Activated T-cell treated with anti-CD3 and anti-CD28 coated beads, Interleukin-2, amount 50 U/mL, for 72 hours (primary cell): ENCODE results near the gene OAF. TPM values are rescaled to one million over a fixed set of nuclear protein-coding genes. Genes with fewer than 3 reads are reported as not detected.

Source experiments
- ATAC-seq, 2 donors: fragments of 150-1000 bp; cut with Tn5 transposase; replicated peaks in 1 of 2; 2 replicates each; pipeline ENCODE4 v1.10.0; 2021; ENCODE audit warnings: moderate library complexity in 2 of 2, mild to moderate bottlenecking in 1 of 2
- DNase-seq, 2 donors: peaks; one replicate each; pipeline ENCODE4 v3.0.0; 2021 to 2022; ENCODE audit warnings: mixed read lengths in 1 of 2
- H3K27ac Mint-ChIP-seq: one replicate; pipeline ENCODE4 v1.8.0; 2022; ENCODE audit warnings: mild to moderate bottlenecking, moderate library complexity, mixed read lengths
- H3K27me3 Mint-ChIP-seq: one replicate; pipeline ENCODE4 v1.8.0; 2022; ENCODE audit warnings: low read depth, mixed read lengths
- H3K36me3 Mint-ChIP-seq, 2 donors: one replicate each; pipeline ENCODE4 v1.8.0; 2022; ENCODE audit warnings: mixed read lengths in 2 of 2, mild to moderate bottlenecking in 1 of 2; ENCODE audit not compliant: insufficient read depth in 2 of 2
- H3K4me1 Mint-ChIP-seq: one replicate; pipeline ENCODE4 v1.8.0; 2022; ENCODE audit warnings: low read depth, mixed read lengths
- H3K4me3 Mint-ChIP-seq, 2 donors: one replicate each; pipeline ENCODE4 v1.8.0; 2022; ENCODE audit warnings: mild to moderate bottlenecking in 2 of 2, mixed read lengths in 2 of 2, moderate library complexity in 2 of 2
- H3K9me3 Mint-ChIP-seq, 2 donors: one replicate each; pipeline ENCODE4 v1.8.0; 2022; ENCODE audit warnings: mixed read lengths in 2 of 2
- total RNA-seq, 2 donors: library from RNA; stranded (reverse); gene quantifications; one replicate each; pipeline ENCODE4 v1.2.3, GENCODE V29; 2022

The OAF gene
- total RNA-seq, 2 donors from 2014 or later, result 1.2 to 2.4 TPM

DNA sequence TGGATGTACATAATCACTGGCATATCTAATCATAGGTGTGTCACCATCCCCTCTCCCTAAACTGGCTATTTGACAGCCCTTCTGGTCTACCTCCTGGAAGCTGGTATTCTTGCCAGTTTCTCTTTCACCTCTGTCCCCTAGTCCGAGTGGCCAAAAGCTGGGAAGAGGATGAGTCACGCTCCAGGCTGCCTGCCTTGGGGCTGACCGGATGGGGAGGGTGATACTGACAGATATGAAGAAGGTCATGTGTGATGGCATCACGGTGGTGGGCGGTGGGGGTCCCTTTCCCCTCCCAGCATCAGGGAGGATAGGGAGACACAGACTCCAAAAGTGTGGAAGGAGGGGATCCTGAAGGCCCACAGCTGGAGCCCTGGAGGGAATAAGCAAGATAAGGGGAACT, 4.8 kb downstream of the OAF start:
- Mint-ChIP-seq H3K4me1 (peaks cover 10% of the 10 kb centered on the region), H3K36me3 (no peaks in the 10 kb centered on the region), H3K27ac (no peak overlapping the region), H3K9me3 (no peaks in the 10 kb centered on the region), H3K4me3 (no peak overlapping the region), H3K27me3 (peaks cover 21% of the 10 kb centered on the region)
- ATAC-seq (no peak), DNase-seq (no peak)

DNA sequence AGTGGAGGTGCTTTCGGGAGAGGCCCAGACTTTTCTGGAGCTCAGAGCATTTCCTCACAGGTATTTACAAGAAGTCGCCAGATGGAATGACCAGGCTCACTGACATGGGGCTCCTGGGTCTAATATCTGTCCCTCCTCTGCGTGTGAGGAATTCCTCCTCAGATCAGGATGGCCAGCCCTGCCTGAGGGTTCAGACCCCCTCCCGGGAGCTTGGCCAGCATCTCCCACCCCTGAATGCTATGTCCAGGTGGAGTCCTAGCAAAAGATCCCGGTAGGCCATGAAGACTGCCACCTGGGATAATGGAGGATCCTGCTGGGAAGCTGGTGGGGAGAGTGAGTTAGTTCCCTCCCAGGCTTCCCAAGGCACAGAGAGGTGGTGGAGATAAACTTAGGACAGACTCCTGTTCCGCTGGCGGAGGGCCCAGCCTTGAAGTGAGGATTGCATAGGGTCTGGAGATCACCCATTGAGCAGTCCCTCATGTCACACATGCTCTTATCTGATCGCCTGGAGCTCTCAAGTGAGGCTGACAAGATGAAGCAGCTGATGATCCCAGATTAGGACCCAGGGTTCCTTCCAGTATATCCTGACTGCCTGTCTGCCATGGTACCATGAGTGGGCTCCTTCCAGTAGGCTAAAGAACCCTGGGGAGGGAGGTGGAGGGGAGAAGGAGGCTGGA, 5.7 kb downstream of the OAF start:
- H3K36me3 Mint-ChIP-seq, result no peaks in the 10 kb centered on the region
- no peaks in the 10 kb centered on the region for H3K9me3 Mint-ChIP-seq
- peaks cover 17% of the 10 kb centered on the region for H3K4me1 Mint-ChIP-seq
- no peak for DNase-seq
- no peak for ATAC-seq
- H3K4me3 Mint-ChIP-seq, result no peak overlapping the region
- no peak overlapping the region for H3K27ac Mint-ChIP-seq
- H3K27me3 Mint-ChIP-seq, result peaks cover 19% of the 10 kb centered on the region

DNA sequence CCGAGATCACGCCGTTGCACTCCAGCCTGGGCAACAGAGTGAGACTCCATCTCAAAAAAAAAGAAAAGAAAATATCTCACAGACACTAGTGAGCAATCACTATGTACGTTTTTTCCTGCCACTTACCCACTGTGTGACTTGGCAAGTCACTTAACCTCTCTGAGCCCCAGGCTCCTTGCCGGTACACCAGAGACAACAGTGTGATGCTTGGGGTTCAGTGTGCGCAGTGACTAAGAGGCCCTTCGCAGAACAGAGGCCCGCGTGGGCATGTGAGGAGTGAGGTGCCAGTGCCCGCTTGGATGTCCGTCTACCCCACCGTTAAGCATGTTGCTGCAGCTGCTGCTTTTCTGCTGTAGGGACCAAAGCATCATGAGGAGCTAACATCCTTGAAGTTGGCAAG, 6.7 kb downstream of the OAF start:
- no peaks in the 10 kb centered on the region for H3K9me3 Mint-ChIP-seq
- peaks cover 11% of the 10 kb centered on the region for H3K27me3 Mint-ChIP-seq
- no peak overlapping the region for H3K27ac Mint-ChIP-seq
- ATAC-seq (no peak), DNase-seq (no peak)
- peaks cover 14% of the 10 kb centered on the region for H3K4me1 Mint-ChIP-seq
- H3K4me3 Mint-ChIP-seq, result no peak overlapping the region
- no peaks in the 10 kb centered on the region for H3K36me3 Mint-ChIP-seq

DNA sequence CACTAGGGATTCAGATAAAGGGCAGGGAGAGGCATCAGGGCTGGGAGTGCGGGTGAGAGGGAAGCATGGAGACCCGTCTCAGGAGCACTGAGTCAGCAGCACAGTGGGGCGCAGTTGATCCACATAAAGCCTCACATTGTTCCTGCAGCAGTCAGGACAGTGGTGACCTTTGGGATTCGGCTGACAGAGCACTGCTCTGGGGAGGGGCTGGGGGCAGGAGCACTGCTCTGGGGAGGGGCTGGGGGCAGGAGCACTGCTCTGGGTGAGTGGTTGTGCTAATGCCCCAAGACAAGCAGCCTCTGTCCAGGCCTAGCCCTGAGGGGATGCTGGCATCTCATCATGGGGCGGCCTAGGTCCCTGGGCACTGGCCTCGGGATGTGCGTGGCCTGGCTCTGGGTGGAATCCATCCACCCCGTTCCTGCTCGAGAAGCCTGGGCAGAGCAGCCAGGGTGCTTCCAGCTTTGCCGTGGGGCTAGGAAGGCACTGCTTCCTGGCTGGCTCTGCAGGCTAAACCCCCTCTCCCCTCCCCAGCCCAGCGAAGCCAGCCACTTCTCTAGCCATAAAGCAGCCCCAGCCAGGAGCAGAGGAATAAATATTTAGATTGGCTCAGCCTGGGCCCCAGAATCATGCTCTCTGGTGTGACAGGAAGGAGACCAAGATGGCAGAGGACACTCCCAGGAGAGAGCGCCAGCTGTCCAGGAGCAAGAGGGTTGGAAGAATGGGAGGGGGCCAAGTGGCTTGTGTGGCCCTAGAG, 7.3 kb downstream of the OAF start:
- DNase-seq (no peak), ATAC-seq (no peak)
- no peak overlapping the region for H3K27ac Mint-ChIP-seq
- H3K9me3 Mint-ChIP-seq, result no peaks in the 10 kb centered on the region
- no peaks in the 10 kb centered on the region for H3K36me3 Mint-ChIP-seq
- H3K4me1 Mint-ChIP-seq, result peaks cover 14% of the 10 kb centered on the region
- peaks cover 11% of the 10 kb centered on the region for H3K27me3 Mint-ChIP-seq
- no peak overlapping the region for H3K4me3 Mint-ChIP-seq

DNA sequence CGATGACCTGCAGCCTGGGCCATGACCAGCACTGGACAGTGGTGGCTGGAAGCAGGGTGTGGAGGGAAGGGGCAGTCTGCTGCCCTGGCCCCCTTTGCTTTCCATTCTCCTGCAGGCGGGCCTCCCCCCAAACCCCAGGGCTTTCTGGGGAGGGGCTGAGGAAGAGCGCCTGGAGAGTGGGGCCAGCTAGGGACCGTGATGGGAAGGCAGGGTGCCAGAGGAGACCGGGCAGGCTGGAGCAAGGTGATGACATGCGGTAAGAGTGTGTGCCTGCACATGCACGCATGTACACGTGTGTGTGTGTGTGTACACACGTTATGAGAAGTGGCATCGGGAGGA, 7.8 kb downstream of the OAF start:
- no peak for DNase-seq
- Mint-ChIP-seq H3K9me3 (no peaks in the 10 kb centered on the region), H3K4me3 (no peak overlapping the region), H3K27me3 (peaks cover 10% of the 10 kb centered on the region), H3K27ac (no peak overlapping the region), H3K36me3 (no peaks in the 10 kb centered on the region), H3K4me1 (peaks cover 14% of the 10 kb centered on the region)
- no peak for ATAC-seq

DNA sequence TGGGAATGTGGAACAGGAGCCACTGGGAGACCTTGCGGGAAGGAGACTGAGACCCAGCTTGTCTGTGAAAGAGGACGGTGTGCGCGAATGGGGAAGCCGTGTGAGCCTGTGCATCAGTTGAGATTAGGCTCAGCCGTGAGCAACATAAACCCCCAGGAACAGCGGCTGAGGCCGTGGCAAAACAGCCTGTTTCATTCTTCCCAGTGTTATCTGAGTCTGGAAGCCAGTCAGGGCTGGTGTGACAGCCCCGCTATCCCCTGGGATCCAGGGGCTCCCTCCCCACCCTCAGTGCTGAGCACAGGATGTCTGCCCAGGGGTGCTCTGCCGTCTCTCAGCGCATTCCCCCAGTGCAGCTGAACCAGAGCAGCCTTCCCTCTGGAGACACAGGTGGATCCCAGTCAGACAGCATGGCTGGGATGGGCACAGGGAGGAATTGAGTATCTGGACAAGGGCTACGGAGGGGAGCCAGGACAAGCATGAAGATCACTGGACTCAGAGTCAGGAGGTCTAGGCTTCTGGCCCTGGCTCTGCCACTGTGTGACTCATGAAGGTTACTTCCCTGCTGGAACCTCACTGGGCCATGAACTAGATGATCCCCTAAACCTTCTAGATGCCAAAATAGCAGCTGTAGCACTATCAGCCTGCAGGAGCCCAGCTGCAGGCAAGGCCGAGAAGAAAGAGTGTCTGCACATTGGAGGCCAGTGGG, 8.6 kb downstream of the OAF start:
- DNase-seq, result no peak
- H3K36me3 Mint-ChIP-seq, result no peaks in the 10 kb centered on the region
- H3K4me3 Mint-ChIP-seq, result no peak overlapping the region
- H3K27me3 Mint-ChIP-seq, result peaks cover 6% of the 10 kb centered on the region
- peaks cover 15% of the 10 kb centered on the region for H3K4me1 Mint-ChIP-seq
- ATAC-seq, result no peak
- no peak overlapping the region for H3K27ac Mint-ChIP-seq
- H3K9me3 Mint-ChIP-seq, result no peaks in the 10 kb centered on the region

DNA sequence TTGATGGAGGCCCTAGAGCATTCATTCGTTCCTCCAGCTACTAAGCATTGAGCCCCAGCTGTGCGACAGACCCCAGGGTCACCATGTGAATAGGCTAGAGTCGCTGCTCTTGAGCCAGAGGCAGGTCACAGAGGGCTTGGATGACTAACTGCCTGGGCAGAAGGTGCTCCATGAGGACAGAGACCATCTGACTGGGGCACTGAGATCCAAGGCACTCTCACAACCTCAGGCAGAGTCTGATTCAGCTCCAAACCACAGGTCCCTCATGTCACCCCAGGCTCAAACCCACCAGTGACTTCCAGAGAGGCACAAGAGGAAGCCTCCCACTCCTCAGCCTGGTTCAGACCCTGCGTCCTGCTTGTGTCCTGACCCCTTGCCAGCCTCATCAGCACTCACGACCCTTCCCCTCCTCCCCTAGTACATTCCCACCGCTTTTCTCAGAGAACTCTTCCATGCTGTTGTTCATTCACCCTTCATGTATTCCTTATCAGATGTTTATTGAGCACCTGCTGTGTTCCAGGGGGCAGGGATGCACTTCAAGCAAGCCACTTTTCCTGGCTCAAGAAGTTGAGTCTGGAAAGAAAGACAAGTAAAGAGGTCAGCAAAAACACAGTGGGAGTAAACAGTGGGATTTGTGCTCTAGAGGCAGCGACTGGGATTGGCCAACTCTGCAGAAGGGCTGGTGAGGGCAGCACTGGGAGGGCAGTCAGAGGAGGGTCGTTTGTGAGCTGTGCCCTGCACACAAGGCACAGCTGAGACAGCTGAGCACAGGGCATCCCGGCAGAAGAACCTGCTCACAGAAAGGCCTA, 9.3 kb downstream of the OAF start:
- Mint-ChIP-seq H3K4me3 (no peak overlapping the region), H3K4me1 (peaks cover 19% of the 10 kb centered on the region), H3K9me3 (no peaks in the 10 kb centered on the region), H3K27me3 (peaks cover 11% of the 10 kb centered on the region), H3K27ac (no peak overlapping the region), H3K36me3 (no peaks in the 10 kb centered on the region)
- no peak for DNase-seq
- no peak for ATAC-seq

DNA sequence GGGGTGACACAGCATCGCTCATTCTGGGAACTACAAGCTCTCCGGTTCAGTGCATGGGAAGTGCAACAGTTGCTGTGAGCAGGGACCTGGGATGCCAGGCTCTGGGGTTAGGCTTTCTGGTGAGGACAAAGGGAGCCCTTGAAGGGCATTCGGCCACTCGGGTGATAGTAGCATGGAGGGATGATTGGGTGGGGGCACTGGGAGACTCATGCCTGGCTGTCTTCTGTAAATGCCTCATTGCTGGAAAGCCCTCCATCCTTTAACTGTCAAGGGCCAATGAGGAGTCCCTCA, 9.9 kb downstream of the OAF start:
- H3K4me3 Mint-ChIP-seq, result no peak overlapping the region

DNA sequence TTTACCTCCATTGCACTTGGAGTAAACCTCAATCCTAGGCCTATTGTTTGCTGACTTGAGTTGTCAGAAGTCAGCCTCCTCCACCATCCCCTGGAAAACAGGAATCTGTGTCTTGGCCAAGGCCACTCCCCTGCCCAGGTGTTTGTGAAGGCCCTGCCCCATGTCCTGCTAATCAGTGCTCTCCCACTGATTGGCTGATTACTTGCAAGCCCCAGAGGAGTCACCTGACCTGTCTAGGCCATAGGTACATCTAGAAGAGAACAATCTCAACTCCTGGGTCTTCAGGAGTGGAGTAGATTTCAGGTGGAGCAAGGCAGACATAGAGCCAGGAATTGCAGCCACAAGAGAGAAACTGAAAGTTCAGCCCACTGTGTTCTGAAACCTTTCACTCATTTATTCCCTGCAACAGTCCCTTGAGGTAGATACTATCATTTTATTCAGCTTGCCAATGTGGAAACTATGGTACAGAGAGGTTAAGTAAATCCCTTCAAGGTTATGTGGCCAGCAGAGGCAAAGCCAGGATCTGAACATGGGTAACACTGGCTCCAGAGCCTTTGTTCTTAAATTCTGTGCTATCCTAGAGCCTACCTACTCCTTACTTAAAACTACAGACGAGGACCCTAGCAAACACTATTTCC, 10.4 kb downstream of the OAF start:
- Mint-ChIP-seq H3K27me3 (peaks cover 21% of the 10 kb centered on the region), H3K4me3 (no peak overlapping the region), H3K27ac (no peak overlapping the region), H3K4me1 (peaks cover 19% of the 10 kb centered on the region), H3K36me3 (no peaks in the 10 kb centered on the region), H3K9me3 (no peaks in the 10 kb centered on the region)
- DNase-seq (no peak), ATAC-seq (peak in 1 of 2 donors; percentile 63)

More for the DNA sequence above, 9.9 kb downstream of the OAF start:
- Mint-ChIP-seq H3K27me3 (peaks cover 16% of the 10 kb centered on the region), H3K4me1 (peaks cover 19% of the 10 kb centered on the region), H3K9me3 (no peaks in the 10 kb centered on the region), H3K27ac (no peak overlapping the region), H3K36me3 (no peaks in the 10 kb centered on the region)
- DNase-seq (no peak), ATAC-seq (no peak)

DNA sequence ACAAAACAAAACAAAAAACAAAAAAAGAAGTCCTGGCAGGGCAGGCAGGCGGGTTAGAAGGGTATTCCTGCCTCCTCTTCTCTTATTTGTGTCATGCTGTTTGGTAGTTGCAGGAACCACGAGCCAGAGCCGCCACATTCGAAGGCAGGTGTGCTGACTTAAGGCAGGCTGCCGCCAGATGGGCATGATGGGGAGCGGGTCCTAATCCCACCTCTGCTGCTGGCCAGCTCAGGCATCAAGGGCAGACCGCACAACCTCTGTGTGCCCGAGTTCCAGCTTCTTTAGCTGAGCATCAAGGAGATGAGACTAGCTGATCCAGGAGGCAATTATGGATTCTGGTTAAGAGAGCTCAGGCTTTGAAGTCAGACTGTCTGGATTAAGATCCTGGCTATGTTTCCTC, 12.1 kb downstream of the OAF start:
- no peak for ATAC-seq
- Mint-ChIP-seq H3K4me3 (no peak overlapping the region), H3K36me3 (no peaks in the 10 kb centered on the region), H3K4me1 (peaks cover 19% of the 10 kb centered on the region), H3K9me3 (no peaks in the 10 kb centered on the region), H3K27ac (no peak overlapping the region), H3K27me3 (peaks cover 21% of the 10 kb centered on the region)
- DNase-seq, result no peak

DNA sequence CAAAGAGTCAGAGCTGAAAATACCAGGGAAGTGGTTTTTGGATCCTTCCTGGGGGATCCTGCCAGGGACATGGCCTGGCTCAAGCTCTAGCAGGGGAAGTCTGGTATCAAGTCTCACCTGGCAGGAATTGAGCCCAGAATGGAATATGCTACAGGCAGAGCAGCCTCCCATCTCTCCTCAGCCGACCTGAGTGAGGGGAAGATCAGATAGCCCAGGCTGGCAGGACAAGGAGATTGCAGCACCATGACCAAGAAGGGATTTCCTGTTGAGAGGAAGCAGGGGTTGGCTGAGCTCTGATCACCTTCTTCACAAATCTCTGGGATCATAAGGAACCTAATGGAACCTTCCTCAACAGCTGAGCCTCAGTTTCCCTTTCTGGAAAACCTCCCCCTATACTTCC, 13.0 kb downstream of the OAF start:
- peaks cover 21% of the 10 kb centered on the region for H3K27me3 Mint-ChIP-seq
- no peak overlapping the region for H3K4me3 Mint-ChIP-seq
- DNase-seq, result no peak
- H3K9me3 Mint-ChIP-seq, result no peaks in the 10 kb centered on the region
- peaks cover 19% of the 10 kb centered on the region for H3K4me1 Mint-ChIP-seq
- H3K36me3 Mint-ChIP-seq, result no peaks in the 10 kb centered on the region
- no peak overlapping the region for H3K27ac Mint-ChIP-seq
- no peak for ATAC-seq

DNA sequence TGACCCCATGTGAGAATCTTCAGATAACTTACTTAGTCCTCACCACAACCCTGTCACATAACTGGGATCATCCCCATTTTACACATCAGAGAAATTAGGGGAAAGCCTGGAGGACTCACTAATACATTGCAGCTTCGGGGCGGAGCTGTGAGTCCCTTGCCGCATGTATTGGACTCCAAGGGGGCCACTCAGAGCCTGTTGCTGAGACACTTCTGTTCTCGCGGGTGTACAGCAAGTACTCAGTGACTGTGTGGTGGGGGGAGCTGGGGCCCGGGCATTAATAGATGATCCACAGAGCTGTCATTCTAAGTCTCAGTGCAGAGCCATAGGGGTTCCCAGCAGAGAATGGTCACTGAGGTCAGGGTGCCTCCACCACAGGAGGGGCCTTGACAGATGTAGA, 13.5 kb downstream of the OAF start:
- ATAC-seq (no peak), DNase-seq (no peak)
- Mint-ChIP-seq H3K27me3 (peaks cover 21% of the 10 kb centered on the region), H3K27ac (no peak overlapping the region), H3K4me1 (peaks cover 19% of the 10 kb centered on the region), H3K9me3 (no peaks in the 10 kb centered on the region), H3K36me3 (no peaks in the 10 kb centered on the region), H3K4me3 (no peak overlapping the region)
